H9 (cell line): Measurements from ENCODE around the gene DHCR7. TPM values are rescaled to one million over a fixed set of nuclear protein-coding genes. Genes with fewer than 3 reads are reported as not detected.

Experiments
- DNase-seq: peaks from one replicate; pipeline ENCODE4 v3.0.0-alpha.2; 2017
- H2AFZ ChIP-seq: one replicate; pipeline ENCODE4 v1.6.1; 2013; ENCODE audit warnings: mild to moderate bottlenecking, low read length, control low read depth, moderate library complexity
- H2AK5ac ChIP-seq: 2 replicates; pipeline ENCODE4 v1.6.1; 2013; ENCODE audit warnings: low read length, control low read depth, mixed read lengths; ENCODE audit not compliant: insufficient read length
- H2BK120ac ChIP-seq: one replicate; pipeline ENCODE4 v1.6.1; 2013; ENCODE audit warnings: low read depth, mild to moderate bottlenecking, low read length, control low read depth, inconsistent platforms; ENCODE audit not compliant: poor library complexity, severe bottlenecking
- H2BK12ac ChIP-seq: 2 replicates; pipeline ENCODE4 v1.6.1; 2013; ENCODE audit warnings: low read length, control low read depth, mixed read lengths, low read depth; ENCODE audit not compliant: insufficient read length
- H2BK15ac ChIP-seq: 2 replicates; pipeline ENCODE4 v1.6.1; 2013; ENCODE audit warnings: low read depth, low read length, control low read depth
- H2BK20ac ChIP-seq: one replicate; pipeline ENCODE4 v1.6.1; 2013; ENCODE audit warnings: low read depth, mild to moderate bottlenecking, low read length, control low read depth, inconsistent platforms; ENCODE audit not compliant: poor library complexity, severe bottlenecking
- H2BK5ac ChIP-seq: 2 replicates; pipeline ENCODE4 v1.6.1; 2013; ENCODE audit warnings: low read length, control low read depth, mixed read lengths; ENCODE audit not compliant: insufficient read length
- H3K14ac ChIP-seq: 2 replicates; pipeline ENCODE4 v1.6.1; 2013; ENCODE audit warnings: low read length, control low read depth; ENCODE audit not compliant: insufficient read depth
- H3K18ac ChIP-seq: 2 replicates; pipeline ENCODE4 v1.6.1; 2013; ENCODE audit warnings: low read depth, mild to moderate bottlenecking, mixed read lengths, low read length, control low read depth; ENCODE audit not compliant: insufficient read length
- H3K23ac ChIP-seq: 2 replicates; pipeline ENCODE4 v1.6.1; 2013; ENCODE audit warnings: low read length, control low read depth, mixed read lengths, low read depth; ENCODE audit not compliant: insufficient read length
- H3K23me2 ChIP-seq: 2 replicates; pipeline ENCODE4 v1.6.1; 2013; ENCODE audit warnings: low read depth, mild to moderate bottlenecking, mixed read lengths, low read length, control low read depth; ENCODE audit not compliant: insufficient read length, poor library complexity, severe bottlenecking
- H3K27ac ChIP-seq: 2 replicates; pipeline ENCODE4 v1.5.1; 2013; ENCODE audit warnings: low read length, control low read depth, mixed read lengths, low read depth; ENCODE audit not compliant: insufficient read length
- H3K27me3 ChIP-seq: 2 replicates; pipeline ENCODE4 v1.6.1; 2013; ENCODE audit warnings: low read length, control low read depth, inconsistent platforms; ENCODE audit not compliant: insufficient read depth
- H3K4ac ChIP-seq: 2 replicates; pipeline ENCODE4 v1.6.1; 2013; ENCODE audit warnings: low read depth, mild to moderate bottlenecking, control low read depth, inconsistent platforms, low read length, moderate library complexity
- H3K4me1 ChIP-seq: 2 replicates; pipeline ENCODE4 v1.6.1; 2013; ENCODE audit warnings: low read length, control low read depth, inconsistent platforms; ENCODE audit not compliant: insufficient read depth
- H3K4me2 ChIP-seq: 2 replicates; pipeline ENCODE4 v1.6.1; 2013; ENCODE audit warnings: low read length, control low read depth, mixed read lengths; ENCODE audit not compliant: insufficient read length, insufficient read depth
- H3K56ac ChIP-seq: 2 replicates; pipeline ENCODE4 v1.6.1; 2013; ENCODE audit warnings: low read depth, mild to moderate bottlenecking, mixed read lengths, low read length, control low read depth; ENCODE audit not compliant: insufficient read length
- H3K79me1 ChIP-seq: 2 replicates; pipeline ENCODE4 v1.6.1; 2013; ENCODE audit warnings: low read depth, mild to moderate bottlenecking, moderate library complexity, low read length, control low read depth, inconsistent platforms; ENCODE audit not compliant: insufficient read depth, poor library complexity, severe bottlenecking
- H3K79me2 ChIP-seq: 2 replicates; pipeline ENCODE4 v1.6.1; 2013; ENCODE audit warnings: low read length, control low read depth, inconsistent platforms; ENCODE audit not compliant: insufficient read depth
- H3K9ac ChIP-seq: 2 replicates; pipeline ENCODE4 v1.6.1; 2013; ENCODE audit warnings: low read length, control low read depth, mixed read lengths; ENCODE audit not compliant: insufficient read length; ENCODE audit errors: extremely low read depth
- H3K9me3 ChIP-seq: one replicate; pipeline ENCODE4 v1.6.1; 2013; ENCODE audit warnings: low read depth, low read length, inconsistent platforms; ENCODE audit not compliant: control insufficient read depth
- H3T11ph ChIP-seq: one replicate; pipeline ENCODE4 v1.6.1; 2013; ENCODE audit warnings: mild to moderate bottlenecking, low read length, control low read depth, inconsistent platforms
- H4K20me1 ChIP-seq: one replicate; pipeline ENCODE4 v1.6.1; 2013; ENCODE audit not compliant: control insufficient read depth, insufficient read length, insufficient read depth
- H4K5ac ChIP-seq: 2 replicates; pipeline ENCODE4 v1.6.1; 2013; ENCODE audit warnings: low read depth, mild to moderate bottlenecking, mixed read lengths, low read length, control low read depth; ENCODE audit not compliant: insufficient read length
- H4K8ac ChIP-seq: replicated peaks from 2 replicates; pipeline ENCODE4 v1.6.1; 2013; ENCODE audit warnings: low read length, control low read depth, mixed read lengths, low read depth; ENCODE audit not compliant: insufficient read length
- H4K91ac ChIP-seq: 2 replicates; pipeline ENCODE4 v1.6.1; 2013; ENCODE audit warnings: low read depth, mild to moderate bottlenecking, moderate library complexity, mixed read lengths, low read length, control low read depth; ENCODE audit not compliant: insufficient read length
- H3K27ac Mint-ChIP-seq, 3 experiments: 2 replicates in 2 of 3; 3 replicates in 1 of 3; pipeline ENCODE4 v1.8.0; 2020 to 2021; ENCODE audit warnings: mixed read lengths in 3 of 3, mild to moderate bottlenecking in 1 of 3, moderate library complexity in 1 of 3
- H3K27me3 Mint-ChIP-seq: 2 replicates; pipeline ENCODE4 v1.8.0; 2021; ENCODE audit warnings: low read depth, mild to moderate bottlenecking, moderate library complexity, mixed read lengths
- H3K36me3 Mint-ChIP-seq, 3 experiments: 2 replicates in 2 of 3; 3 replicates in 1 of 3; pipeline ENCODE4 v1.8.0; 2020 to 2021; ENCODE audit warnings: low read depth in 3 of 3, mixed read lengths in 3 of 3; ENCODE audit not compliant: insufficient read depth in 1 of 3
- H3K4me1 Mint-ChIP-seq, 2 experiments: 2 replicates each; pipeline ENCODE4 v1.8.0; 2020; ENCODE audit warnings: mixed read lengths in 2 of 2
- H3K4me3 Mint-ChIP-seq, 2 experiments: 2 replicates in 1 of 2; 3 replicates in 1 of 2; pipeline ENCODE4 v1.8.0; 2020 to 2021; ENCODE audit warnings: mild to moderate bottlenecking in 2 of 2, mixed read lengths in 2 of 2, moderate library complexity in 1 of 2
- H3K9me3 Mint-ChIP-seq, 2 experiments: 2 replicates in 1 of 2; 3 replicates in 1 of 2; pipeline ENCODE4 v1.8.0; 2020; ENCODE audit warnings: mild to moderate bottlenecking in 2 of 2, mixed read lengths in 2 of 2, moderate library complexity in 1 of 2
- WGBS: extraction: QIAGEN DNeasy Blood & Tissue Kit; methylation state at CpG from one replicate; pipeline ENCODE4 v1.1.7; 2013; ENCODE audit warnings: missing lambda C conversion rate, low lambda C conversion rate, mixed read lengths; ENCODE audit not compliant: insufficient read length; ENCODE audit errors: extremely low coverage; 5-methylcytosine and 5-hydroxymethylcytosine counted together
- total RNA-seq: library from RNA; stranded (reverse); gene quantifications from 2 replicates; pipeline ENCODE4 v1.2.1, GENCODE V29; 2021
- TF ChIP-seq, protein P1 (sequence below): fragments of 200-600 bp; sonication (generic); conservative IDR thresholded peaks from 3 replicates; pipeline ENCODE4 v1.8.0; 2021; ENCODE audit warnings: antibody characterized with exemption, mild to moderate bottlenecking

Gene DHCR7
- total RNA-seq, 1 experiment from 2014 or later = 124 TPM

DNA sequence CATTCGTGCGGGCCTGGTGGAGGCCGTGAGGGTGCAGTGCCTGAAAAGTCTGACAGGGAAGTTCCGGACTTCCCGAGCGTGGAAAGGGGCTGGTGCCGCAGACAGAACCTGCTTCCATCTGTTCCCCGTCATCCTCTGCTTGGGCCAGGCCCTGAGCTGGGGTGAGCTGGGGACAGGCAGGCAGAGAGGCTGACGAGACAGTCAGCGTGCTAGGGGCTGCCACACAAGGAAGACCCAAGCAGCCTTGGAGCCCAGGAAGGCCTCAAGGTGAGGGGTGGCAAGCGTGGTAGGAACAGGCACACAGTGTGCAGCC is 30.3 kb upstream of the DHCR7 start:
- H3K4me2 ChIP-seq = no peak overlapping the region
- H3K56ac ChIP-seq = no peak overlapping the region
- H3K36me3 Mint-ChIP-seq = peaks cover 18 to 72% (median 50%) of the 10 kb centered on the region in 3 experiments; a peak in 6 of 7 replicates
- TF ChIP-seq, protein P1, sequence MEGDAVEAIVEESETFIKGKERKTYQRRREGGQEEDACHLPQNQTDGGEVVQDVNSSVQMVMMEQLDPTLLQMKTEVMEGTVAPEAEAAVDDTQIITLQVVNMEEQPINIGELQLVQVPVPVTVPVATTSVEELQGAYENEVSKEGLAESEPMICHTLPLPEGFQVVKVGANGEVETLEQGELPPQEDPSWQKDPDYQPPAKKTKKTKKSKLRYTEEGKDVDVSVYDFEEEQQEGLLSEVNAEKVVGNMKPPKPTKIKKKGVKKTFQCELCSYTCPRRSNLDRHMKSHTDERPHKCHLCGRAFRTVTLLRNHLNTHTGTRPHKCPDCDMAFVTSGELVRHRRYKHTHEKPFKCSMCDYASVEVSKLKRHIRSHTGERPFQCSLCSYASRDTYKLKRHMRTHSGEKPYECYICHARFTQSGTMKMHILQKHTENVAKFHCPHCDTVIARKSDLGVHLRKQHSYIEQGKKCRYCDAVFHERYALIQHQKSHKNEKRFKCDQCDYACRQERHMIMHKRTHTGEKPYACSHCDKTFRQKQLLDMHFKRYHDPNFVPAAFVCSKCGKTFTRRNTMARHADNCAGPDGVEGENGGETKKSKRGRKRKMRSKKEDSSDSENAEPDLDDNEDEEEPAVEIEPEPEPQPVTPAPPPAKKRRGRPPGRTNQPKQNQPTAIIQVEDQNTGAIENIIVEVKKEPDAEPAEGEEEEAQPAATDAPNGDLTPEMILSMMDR = no peak
- WGBS = no CpG with 5 or more reads among the region's 11 CpGs
- no peak overlapping the region for H4K5ac ChIP-seq
- H3K18ac ChIP-seq = no peak overlapping the region
- H2AK5ac ChIP-seq = no peak overlapping the region
- H2AFZ ChIP-seq = no peak overlapping the region
- H3K4me1 ChIP-seq = no peaks in the 10 kb centered on the region
- no peak overlapping the region for H4K8ac ChIP-seq
- no peak overlapping the region for H3T11ph ChIP-seq
- peaks cover 9 to 14% of the 10 kb centered on the region in 2 experiments for H3K4me1 Mint-ChIP-seq
- no peak overlapping the region for H3K4ac ChIP-seq
- H3K9ac ChIP-seq = no peak overlapping the region
- no peak overlapping the region for H3K27ac ChIP-seq
- no peaks in the 10 kb centered on the region; the same call in 1 of the 2 replicates for H3K27me3 Mint-ChIP-seq
- H4K91ac ChIP-seq = no peak overlapping the region
- H2BK120ac ChIP-seq = no peak overlapping the region
- no peak overlapping the region for H2BK15ac ChIP-seq
- no peaks in the 10 kb centered on the region for H3K9me3 Mint-ChIP-seq
- H2BK20ac ChIP-seq = no peak overlapping the region
- H3K9me3 ChIP-seq = no peaks in the 10 kb centered on the region
- H3K79me1 ChIP-seq = no peaks in the 10 kb centered on the region
- H4K20me1 ChIP-seq = no peaks in the 10 kb centered on the region
- no peaks in the 10 kb centered on the region for H3K79me2 ChIP-seq
- H2BK5ac ChIP-seq = no peak overlapping the region
- H3K14ac ChIP-seq = no peak overlapping the region
- H3K27ac Mint-ChIP-seq = no peak overlapping the region
- no peak overlapping the region for H3K4me3 Mint-ChIP-seq
- H2BK12ac ChIP-seq = no peak overlapping the region
- DNase-seq = no peak
- no peaks in the 10 kb centered on the region for H3K23me2 ChIP-seq
- H3K23ac ChIP-seq = no peak overlapping the region
- no peaks in the 10 kb centered on the region for H3K27me3 ChIP-seq
